Naive B cell (primary cell): ENCODE measurements around the gene PECR. TPM values are rescaled to one million over a fixed set of nuclear protein-coding genes. Genes with fewer than 3 reads are reported as not detected.

ENCODE experiments used
- ATAC-seq, 2 donors: fragments of 150-1000 bp; cut with Tn5 transposase; 2 replicates each; pipeline ENCODE4 v1.10.0; 2021; ENCODE audit warnings: low read depth in 2 of 2, mild to moderate bottlenecking in 2 of 2, moderate library complexity in 2 of 2
- DNase-seq: peaks from one replicate; pipeline ENCODE4 v3.0.0; 2022
- H3K27ac Mint-ChIP-seq, 6 donors: one replicate each; pipeline ENCODE4 v1.8.0; 2020 to 2022; ENCODE audit warnings: mild to moderate bottlenecking in 6 of 6, mixed read lengths in 6 of 6, moderate library complexity in 5 of 6, inconsistent platforms in 2 of 6
- H3K27me3 Mint-ChIP-seq, 3 donors: one replicate each; pipeline ENCODE4 v1.8.0; 2021 to 2022; ENCODE audit warnings: mixed read lengths in 3 of 3, mild to moderate bottlenecking in 1 of 3
- H3K36me3 Mint-ChIP-seq, 2 donors: one replicate each; pipeline ENCODE4 v1.8.0; 2020 to 2022; ENCODE audit warnings: mixed read lengths in 2 of 2, inconsistent platforms in 1 of 2, mild to moderate bottlenecking in 1 of 2
- H3K4me1 Mint-ChIP-seq, 3 donors: one replicate each; pipeline ENCODE4 v1.8.0; 2020 to 2022; ENCODE audit warnings: mixed read lengths in 3 of 3, inconsistent platforms in 1 of 3, mild to moderate bottlenecking in 1 of 3, moderate library complexity in 1 of 3
- H3K4me3 Mint-ChIP-seq, 8 donors: one replicate each; pipeline ENCODE4 v1.8.0; 2020 to 2022; ENCODE audit warnings: mild to moderate bottlenecking in 8 of 8, mixed read lengths in 8 of 8, moderate library complexity in 8 of 8, inconsistent platforms in 2 of 8
- H3K9me3 Mint-ChIP-seq, 7 donors: one replicate each; pipeline ENCODE4 v1.8.0; 2020 to 2022; ENCODE audit warnings: mixed read lengths in 7 of 7, mild to moderate bottlenecking in 5 of 7, inconsistent platforms in 2 of 7, moderate library complexity in 1 of 7
- polyA plus RNA-seq, 6 donors: library from polyadenylated mRNA; unstranded; fragments of 300-500 nt; fragmentation: Illumina TruSeq; gene quantifications; one replicate each; pipeline ENCODE4 v1.2.3, GENCODE V29; 2021; ENCODE audit warnings: low read depth in 6 of 6

PECR gene
- polyA plus RNA-seq, 6 donors from 2014 or later, result 20.7 to 37.3 (median 24.8) TPM

GRCh38 chr2:216074794-216075193 lies 6.8 kb downstream of the PECR start:
- Mint-ChIP-seq H3K27me3 (no peaks in the 10 kb centered on the region), H3K9me3 (no peaks in the 10 kb centered on the region), H3K4me3 (no peak overlapping the region), H3K4me1 (peaks cover 8 to 15% (median 8%) of the 10 kb centered on the region in 3 donors), H3K36me3 (peaks cover 0 to 5% of the 10 kb centered on the region in 2 donors), H3K27ac (no peak overlapping the region)
- DNase-seq, result no peak
- no peak for ATAC-seq

GRCh38 chr2:216074380-216074779 lies 7.2 kb downstream of the PECR start:
- no peak for DNase-seq
- Mint-ChIP-seq H3K36me3 (peaks cover 2 to 6% of the 10 kb centered on the region in 2 donors), H3K9me3 (no peaks in the 10 kb centered on the region), H3K4me3 (no peak overlapping the region), H3K27me3 (no peaks in the 10 kb centered on the region), H3K4me1 (peaks cover 8 to 15% (median 8%) of the 10 kb centered on the region in 3 donors), H3K27ac (peak overlapping the region in 1 of 6 donors; percentile 65)
- ATAC-seq, result no peak

- peaks cover 7 to 10% of the 10 kb centered on the region in 2 donors for H3K36me3 Mint-ChIP-seq
- ATAC-seq (no peak), DNase-seq (no peak)
- peaks cover 8 to 15% (median 8%) of the 10 kb centered on the region in 3 donors for H3K4me1 Mint-ChIP-seq
- H3K27me3 Mint-ChIP-seq, result no peaks in the 10 kb centered on the region
- no peaks in the 10 kb centered on the region for H3K9me3 Mint-ChIP-seq
- H3K27ac Mint-ChIP-seq, result no peak overlapping the region
- no peak overlapping the region for H3K4me3 Mint-ChIP-seq
Measured at GRCh38 chr2:216073773-216074172, 7.8 kb downstream of the PECR start.

- no peaks in the 10 kb centered on the region for H3K27me3 Mint-ChIP-seq
- H3K9me3 Mint-ChIP-seq, result no peaks in the 10 kb centered on the region
- DNase-seq (no peak), ATAC-seq (no peak)
- peaks cover 7 to 10% of the 10 kb centered on the region in 2 donors for H3K36me3 Mint-ChIP-seq
- no peak overlapping the region for H3K27ac Mint-ChIP-seq
- H3K4me3 Mint-ChIP-seq, result no peak overlapping the region
- peaks cover 8 to 15% (median 8%) of the 10 kb centered on the region in 3 donors for H3K4me1 Mint-ChIP-seq
Measured at GRCh38 chr2:216072473-216072872, 9.1 kb downstream of the PECR start.

- no peak for DNase-seq
- Mint-ChIP-seq H3K4me1 (peaks cover 8 to 15% (median 12%) of the 10 kb centered on the region in 3 donors), H3K36me3 (peaks cover 7 to 10% of the 10 kb centered on the region in 2 donors), H3K27me3 (no peaks in the 10 kb centered on the region), H3K27ac (peak overlapping the region in 2 of 6 donors; percentile 7 to 19), H3K9me3 (no peaks in the 10 kb centered on the region), H3K4me3 (no peak overlapping the region)
- no peak for ATAC-seq
Measured at GRCh38 chr2:216071111-216071851, 10.3 kb downstream of the PECR start.

- no peak for ATAC-seq
Measured at GRCh38 chr2:216070195-216070594, 11.4 kb downstream of the PECR start.

GRCh38 chr2:216069028-216069427 lies 12.6 kb downstream of the PECR start:
- ATAC-seq (no peak), DNase-seq (no peak)
- Mint-ChIP-seq H3K4me1 (peaks cover 1 to 4% (median 4%) of the 10 kb centered on the region in 3 donors), H3K9me3 (no peaks in the 10 kb centered on the region), H3K27ac (no peak overlapping the region), H3K4me3 (no peak overlapping the region), H3K36me3 (peaks cover 7 to 9% of the 10 kb centered on the region in 2 donors), H3K27me3 (no peaks in the 10 kb centered on the region)

More at GRCh38 chr2:216070195-216070594, 11.4 kb downstream of the PECR start:
- H3K4me3 Mint-ChIP-seq, result no peak overlapping the region
- no peaks in the 10 kb centered on the region for H3K9me3 Mint-ChIP-seq
- H3K36me3 Mint-ChIP-seq, result peaks cover 7 to 14% of the 10 kb centered on the region in 2 donors
- DNase-seq, result no peak
- no peaks in the 10 kb centered on the region for H3K27me3 Mint-ChIP-seq
- no peak overlapping the region for H3K27ac Mint-ChIP-seq
- H3K4me1 Mint-ChIP-seq, result peaks cover 8 to 15% (median 12%) of the 10 kb centered on the region in 3 donors

GRCh38 chr2:216066230-216066629 lies 15.4 kb downstream of the PECR start:
- peak overlapping the region in 3 of 6 donors; percentile 40 to 57 (median 56) for H3K27ac Mint-ChIP-seq
- no peak for ATAC-seq

GRCh38 chr2:216064665-216065064 lies 16.9 kb downstream of the PECR start:
- no peak for ATAC-seq
- Mint-ChIP-seq H3K4me3 (no peak overlapping the region), H3K36me3 (peaks cover 15 to 20% of the 10 kb centered on the region in 2 donors)

More at GRCh38 chr2:216066230-216066629, 15.4 kb downstream of the PECR start:
- DNase-seq, result no peak
- Mint-ChIP-seq H3K4me1 (peaks cover 0 to 4% (median 0%) of the 10 kb centered on the region in 3 donors), H3K36me3 (peaks cover 15 to 19% of the 10 kb centered on the region in 2 donors), H3K9me3 (no peaks in the 10 kb centered on the region), H3K4me3 (no peak overlapping the region), H3K27me3 (no peaks in the 10 kb centered on the region)

GRCh38 chr2:216064014-216064630 lies 17.5 kb downstream of the PECR start:
- DNase-seq, result no peak
- Mint-ChIP-seq H3K27ac (no peak overlapping the region), H3K4me1 (peaks cover 0 to 4% (median 4%) of the 10 kb centered on the region in 3 donors), H3K27me3 (no peaks in the 10 kb centered on the region), H3K36me3 (peaks cover 11 to 16% of the 10 kb centered on the region in 2 donors), H3K4me3 (no peak overlapping the region), H3K9me3 (no peaks in the 10 kb centered on the region)
- ATAC-seq, result no peak

More at GRCh38 chr2:216064665-216065064, 16.9 kb downstream of the PECR start:
- no peak overlapping the region for H3K27ac Mint-ChIP-seq
- peaks cover 0 to 4% (median 0%) of the 10 kb centered on the region in 3 donors for H3K4me1 Mint-ChIP-seq
- H3K27me3 Mint-ChIP-seq, result no peaks in the 10 kb centered on the region
- no peaks in the 10 kb centered on the region for H3K9me3 Mint-ChIP-seq
- DNase-seq, result no peak

- Mint-ChIP-seq H3K36me3 (peaks cover 8 to 11% of the 10 kb centered on the region in 2 donors), H3K27ac (peak overlapping the region in 2 of 6 donors; percentile 32 to 93), H3K9me3 (no peaks in the 10 kb centered on the region), H3K4me1 (peaks cover 15 to 29% (median 18%) of the 10 kb centered on the region in 3 donors), H3K4me3 (peak overlapping the region in 5 of 8 donors; percentile 15 to 65 (median 29)), H3K27me3 (no peaks in the 10 kb centered on the region)
- DNase-seq (no peak), ATAC-seq (no peak)
Measured at GRCh38 chr2:216059233-216059834, 22.3 kb downstream of the PECR start.

- peak overlapping the region; percentile 92 to 99 (median 96) for H3K27ac Mint-ChIP-seq
- peaks cover 15 to 29% (median 18%) of the 10 kb centered on the region in 3 donors for H3K4me1 Mint-ChIP-seq
Measured at GRCh38 chr2:216057688-216058193, 23.9 kb downstream of the PECR start.

GRCh38 chr2:216056739-216057138 lies 24.9 kb downstream of the PECR start:
- Mint-ChIP-seq H3K4me3 (no peak overlapping the region), H3K36me3 (peaks cover 4 to 5% of the 10 kb centered on the region in 2 donors), H3K27ac (peak overlapping the region in 5 of 6 donors; percentile 24 to 99 (median 96)), H3K4me1 (peaks cover 15 to 29% (median 18%) of the 10 kb centered on the region in 3 donors), H3K9me3 (peaks cover 0 to 2% (median 0%) of the 10 kb centered on the region in 7 donors), H3K27me3 (no peaks in the 10 kb centered on the region)
- DNase-seq (no peak), ATAC-seq (no peak)

More at GRCh38 chr2:216057688-216058193, 23.9 kb downstream of the PECR start:
- DNase-seq (peak; percentile 72), ATAC-seq (peak; percentile 94 to 95)
- Mint-ChIP-seq H3K36me3 (peaks cover 8 to 11% of the 10 kb centered on the region in 2 donors), H3K9me3 (no peaks in the 10 kb centered on the region), H3K4me3 (peak overlapping the region; percentile 74 to 94 (median 86)), H3K27me3 (no peaks in the 10 kb centered on the region)
